ENCODE data around the gene TMEM87B. TPM values are rescaled to one million over a fixed set of nuclear protein-coding genes. Genes with fewer than 3 reads are reported as not detected.

Gene TMEM87B, protein sequence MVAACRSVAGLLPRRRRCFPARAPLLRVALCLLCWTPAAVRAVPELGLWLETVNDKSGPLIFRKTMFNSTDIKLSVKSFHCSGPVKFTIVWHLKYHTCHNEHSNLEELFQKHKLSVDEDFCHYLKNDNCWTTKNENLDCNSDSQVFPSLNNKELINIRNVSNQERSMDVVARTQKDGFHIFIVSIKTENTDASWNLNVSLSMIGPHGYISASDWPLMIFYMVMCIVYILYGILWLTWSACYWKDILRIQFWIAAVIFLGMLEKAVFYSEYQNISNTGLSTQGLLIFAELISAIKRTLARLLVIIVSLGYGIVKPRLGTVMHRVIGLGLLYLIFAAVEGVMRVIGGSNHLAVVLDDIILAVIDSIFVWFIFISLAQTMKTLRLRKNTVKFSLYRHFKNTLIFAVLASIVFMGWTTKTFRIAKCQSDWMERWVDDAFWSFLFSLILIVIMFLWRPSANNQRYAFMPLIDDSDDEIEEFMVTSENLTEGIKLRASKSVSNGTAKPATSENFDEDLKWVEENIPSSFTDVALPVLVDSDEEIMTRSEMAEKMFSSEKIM
- total RNA-seq = 5.7 TPM
- long read RNA-seq, partial matches to known transcripts = 0 of 4 reads
- long read RNA-seq, other reads (novel, unspliced or antisense) = 4 of 4 reads

DNA sequence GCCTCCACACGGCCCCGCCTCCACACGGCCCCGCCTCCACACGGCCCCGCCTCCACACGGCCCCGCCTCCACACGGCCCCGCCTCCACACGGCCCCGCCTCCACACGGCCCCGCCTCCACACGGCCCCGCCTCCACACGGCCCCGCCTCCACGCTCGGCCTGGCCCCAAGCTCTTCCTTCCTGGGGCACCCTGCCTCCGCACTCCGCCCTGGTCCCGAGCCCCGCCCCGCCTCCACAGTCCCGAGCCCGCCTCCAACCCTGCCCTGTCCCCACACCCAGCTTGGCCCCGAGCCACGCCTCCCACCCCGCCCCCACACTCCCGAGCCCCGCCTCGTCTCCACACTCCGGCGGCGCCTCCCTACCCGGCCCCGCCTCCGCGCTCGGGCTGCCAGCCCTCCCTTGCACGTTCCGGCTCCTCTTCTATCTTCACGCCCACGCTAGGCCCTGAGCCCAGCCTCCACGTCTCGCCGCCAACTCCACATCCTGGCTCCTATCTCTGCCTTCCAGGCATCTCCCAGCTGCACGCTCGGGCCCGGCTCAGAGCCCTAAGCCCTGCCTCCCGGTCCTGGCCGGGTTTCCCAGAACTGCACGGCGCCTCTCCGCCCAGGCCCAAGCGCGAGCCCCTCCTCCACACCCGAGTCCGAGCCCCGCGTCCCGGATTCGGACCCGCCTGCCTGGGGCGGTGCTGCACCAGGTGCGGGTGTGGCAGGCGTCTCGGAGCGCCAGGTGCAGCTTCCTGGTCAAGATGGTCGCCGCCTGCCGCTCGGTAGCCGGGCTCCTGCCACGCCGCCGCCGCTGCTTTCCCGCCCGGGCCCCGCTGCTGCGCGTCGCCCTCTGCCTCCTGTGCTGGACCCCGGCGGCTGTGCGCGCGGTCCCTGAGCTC, at the start of gene TMEM87B:
Gene TMEM87B, plus strand, starts transcription at position 423 of the 883 bp plus-strand sequence. Its CDS starts 323 bp downstream, at position 746.
- Histone ChIP-seq H3K27ac (replicated peaks) (peak within 1 kb of the TSS; percentile 99), H3K4me3 (peak within 1 kb of the TSS; percentile 91), H3K36me3 (peaks cover 5% of the 10 kb centered on the region), H3K4me1 (peaks cover 43% of the 10 kb centered on the region), H3K27me3 (ENCODE audit: low read depth) (no peaks in the 10 kb centered on the region), H3K9me3 (replicated peaks) (no peaks in the 10 kb centered on the region)
- no peak for TF ChIP-seq CTCF (IDR thresholded peaks at IDR 0.05; ENCODE audit: borderline replicate concordance)
- intact Hi-C loops (cut with micrococcal nuclease) = no loop called here
- peak; percentile 99 for DNase-seq

DNA sequence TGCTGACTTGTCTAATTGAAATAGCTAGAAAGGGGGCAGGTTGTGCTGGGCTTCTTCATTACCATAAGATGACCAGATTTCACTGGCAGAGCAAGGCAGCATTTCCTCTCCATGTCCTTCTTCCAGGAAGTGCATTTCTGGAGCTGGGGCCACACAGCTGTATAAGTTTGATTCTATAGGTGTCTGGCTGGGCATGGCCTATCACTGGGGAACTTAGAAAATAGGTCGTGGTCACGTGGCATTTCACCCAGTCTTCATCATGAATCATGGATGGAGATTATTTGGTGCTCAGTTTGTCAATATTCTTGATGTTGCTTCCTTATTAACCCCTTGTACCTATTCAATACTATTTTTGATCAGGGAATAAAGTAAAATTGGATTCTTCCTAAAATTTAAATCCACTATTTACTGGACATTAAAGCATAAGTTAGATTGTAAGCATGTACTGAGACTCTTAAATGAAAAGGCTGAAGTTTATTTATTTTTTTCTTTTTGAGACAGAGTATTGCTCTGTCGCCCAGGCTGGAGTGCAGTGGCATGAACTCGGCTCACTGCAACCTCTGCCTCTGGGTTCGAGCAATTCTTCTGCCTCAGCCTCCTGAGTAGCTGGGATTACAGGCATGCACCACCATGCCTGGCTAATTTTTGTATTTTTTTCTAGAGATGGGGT, 49.5 kb upstream of the TMEM87B start:
- TF ChIP-seq CTCF (IDR thresholded peaks at IDR 0.05; ENCODE audit: borderline replicate concordance) = no peak
- no peak for DNase-seq
- H3K27ac ChIP-seq (replicated peaks) = no peak overlapping the region
- H3K9me3 ChIP-seq (replicated peaks) = no peaks in the 10 kb centered on the region
- H3K27me3 ChIP-seq (ENCODE audit: low read depth) = no peaks in the 10 kb centered on the region
- H3K4me3 ChIP-seq = no peak overlapping the region
- H3K36me3 ChIP-seq = peaks cover 51% of the 10 kb centered on the region
- intact Hi-C loops (cut with micrococcal nuclease) = no loop called here
- peaks cover 9% of the 10 kb centered on the region for H3K4me1 ChIP-seq

DNA sequence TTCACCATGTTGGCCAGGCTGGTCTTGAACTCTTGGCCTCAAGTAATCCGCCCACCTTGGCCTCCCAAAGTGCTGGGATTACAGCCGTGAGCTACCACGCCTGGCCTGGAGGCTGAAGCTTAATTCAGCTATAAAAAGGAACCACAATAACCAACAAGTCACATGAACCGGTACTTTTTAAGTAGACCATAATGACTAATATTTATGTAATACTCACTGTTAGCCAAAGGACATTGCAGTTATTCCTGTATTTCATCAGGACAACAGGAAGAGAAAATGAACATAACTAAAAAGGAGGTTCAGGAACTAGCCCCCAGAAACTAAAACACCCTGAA, 49.0 kb upstream of the TMEM87B start:
- no peak for TF ChIP-seq CTCF (IDR thresholded peaks at IDR 0.05; ENCODE audit: borderline replicate concordance)
- Histone ChIP-seq H3K36me3 (peaks cover 56% of the 10 kb centered on the region), H3K9me3 (replicated peaks) (no peaks in the 10 kb centered on the region), H3K4me3 (no peak overlapping the region), H3K27ac (replicated peaks) (no peak overlapping the region), H3K27me3 (ENCODE audit: low read depth) (no peaks in the 10 kb centered on the region), H3K4me1 (peaks cover 6% of the 10 kb centered on the region)
- no peak for DNase-seq
- intact Hi-C loops (cut with micrococcal nuclease) = no loop called here

- Histone ChIP-seq H3K4me1 (no peaks in the 10 kb centered on the region), H3K36me3 (peaks cover 67% of the 10 kb centered on the region), H3K27ac (replicated peaks) (no peak overlapping the region), H3K4me3 (no peak overlapping the region), H3K9me3 (replicated peaks) (no peaks in the 10 kb centered on the region), H3K27me3 (ENCODE audit: low read depth) (no peaks in the 10 kb centered on the region)
- intact Hi-C loops (cut with micrococcal nuclease) = no loop called here
- DNase-seq = no peak
- no peak for TF ChIP-seq CTCF (IDR thresholded peaks at IDR 0.05; ENCODE audit: borderline replicate concordance)
These were observed 47.6 kb upstream of the TMEM87B start for GRCh38 chr2:112007493-112007892.

- H3K4me3 ChIP-seq = no peak overlapping the region
- no peak for DNase-seq
- H3K9me3 ChIP-seq (replicated peaks) = no peaks in the 10 kb centered on the region
- no peak for TF ChIP-seq CTCF (IDR thresholded peaks at IDR 0.05; ENCODE audit: borderline replicate concordance)
- H3K4me1 ChIP-seq = no peaks in the 10 kb centered on the region
- no peaks in the 10 kb centered on the region for H3K27me3 ChIP-seq (ENCODE audit: low read depth)
- intact Hi-C loops (cut with micrococcal nuclease) = no loop called here
- H3K36me3 ChIP-seq = peaks cover 72% of the 10 kb centered on the region
- no peak overlapping the region for H3K27ac ChIP-seq (replicated peaks)
These were observed 46.1 kb upstream of the TMEM87B start for GRCh38 chr2:112008910-112009485.
